Measurements from ENCODE around the gene NFKBIE. TPM values are rescaled to one million over a fixed set of nuclear protein-coding genes. Genes with fewer than 3 reads are reported as not detected.

NFKBIE gene
- total and polyA plus RNA-seq, 2 of the 13 experiments (the other 11 are each of a cell fraction or from before 2014, with no cell fraction given) = 6.7 to 14.5 TPM

- TF ChIP-seq ZNF589 (CRISPR knock-in tag; conservative IDR thresholded peaks at IDR 0.05) (peak; percentile 88; the same call in 1 of the 2 replicates), ZNF44 (CRISPR knock-in tag; IDR thresholded peaks at IDR 0.05) (peak; percentile 89; the same call in 1 of the 2 replicates), MTA3 (CRISPR knock-in tag; IDR thresholded peaks at IDR 0.05) (no peak), ETV6 (CRISPR knock-in tag; conservative IDR thresholded peaks at IDR 0.05) (peak; percentile 98), SALL2 (CRISPR knock-in tag; IDR thresholded peaks at IDR 0.05) (peak; percentile 98), ZNF713 (CRISPR knock-in tag; IDR thresholded peaks at IDR 0.05) (0 out of 2 replicates have a peak, but pooled peaks have one; percentile 73), ZNF296 (CRISPR knock-in tag; conservative IDR thresholded peaks at IDR 0.05) (no peak; the same call in 1 of the 2 replicates), ELF3 (CRISPR knock-in tag; IDR thresholded peaks at IDR 0.05) (peak; percentile 90), BRF2 (CRISPR knock-in tag; IDR thresholded peaks at IDR 0.05) (peak; percentile 96), PTBP1 (IDR thresholded peaks at IDR 0.05; ENCODE audit: low read depth, low read length, poor library complexity, severe bottlenecking) (peak; percentile 53), ZNF33B (CRISPR knock-in tag; IDR thresholded peaks at IDR 0.05) (peak; percentile 95; the same call in 1 of the 2 replicates), ZNF446 (CRISPR knock-in tag; IDR thresholded peaks at IDR 0.05) (peak; percentile 74; the same call in 1 of the 2 replicates), ZHX2 (IDR thresholded peaks at IDR 0.05; ENCODE audit: low read depth) (peak; percentile 92), ZHX2 (CRISPR knock-in tag; IDR thresholded peaks at IDR 0.05; ENCODE audit: borderline replicate concordance) (peak; percentile 95), ZNF503 (CRISPR knock-in tag; IDR thresholded peaks at IDR 0.05) (peak; percentile 96), ZNF709 (CRISPR knock-in tag; IDR thresholded peaks at IDR 0.05) (0 out of 2 replicates have a peak, but pooled peaks have one; percentile 64), ZMAT3 (CRISPR knock-in tag; conservative IDR thresholded peaks at IDR 0.05) (peak; percentile 65; the same call in 1 of the 2 replicates), ZNF788 (CRISPR knock-in tag; IDR thresholded peaks at IDR 0.05; ENCODE audit: borderline replicate concordance) (peak; percentile 97), ZNF605 (CRISPR knock-in tag; IDR thresholded peaks at IDR 0.05) (peak; percentile 98), TARDBP (CRISPR knock-in tag; IDR thresholded peaks at IDR 0.05) (peak; percentile 97), ZNF510 (CRISPR knock-in tag; IDR thresholded peaks at IDR 0.05; ENCODE audit: low read depth) (peak; percentile 79; the same call in 1 of the 2 replicates)
Observed at GRCh38 chr6:44312901-44313788, 47.8 kb upstream of the NFKBIE start, which contains the start of gene AARS2 (continued).

All from HepG2 (cell line).